Ishikawa (cell line): ENCODE results near the gene TUBA3C.

Experiments used
- CEBPB ChIP-seq: IDR thresholded peaks from 2 replicates; pipeline ENCODE4 v1.6.1; 2012
- CREB1 ChIP-seq: IDR thresholded peaks from 2 replicates; pipeline ENCODE4 v1.6.1; 2012; ENCODE audit warnings: low read depth
- EGR1 ChIP-seq: IDR thresholded peaks from 2 replicates; pipeline ENCODE4 v1.6.1; 2012
- EP300 ChIP-seq: IDR thresholded peaks from 2 replicates; pipeline ENCODE4 v1.6.1; 2012; ENCODE audit warnings: borderline replicate concordance
- FOXM1 ChIP-seq: IDR thresholded peaks from 2 replicates; pipeline ENCODE4 v1.6.1; 2012; ENCODE audit warnings: low read depth, borderline replicate concordance
- MAX ChIP-seq: IDR thresholded peaks from 2 replicates; pipeline ENCODE4 v1.6.1; 2012
- NFIC ChIP-seq: IDR thresholded peaks from 2 replicates; pipeline ENCODE4 v1.6.1; 2012
- RAD21 ChIP-seq: IDR thresholded peaks from 2 replicates; pipeline ENCODE4 v1.6.1; 2012; ENCODE audit warnings: low read depth
- REST ChIP-seq: IDR thresholded peaks from 2 replicates; pipeline ENCODE4 v1.6.1; 2012; ENCODE audit warnings: low read depth, mild to moderate bottlenecking
- TAF1 ChIP-seq: IDR thresholded peaks from 2 replicates; pipeline ENCODE4 v1.6.1; 2012; ENCODE audit warnings: low read depth, mild to moderate bottlenecking
- TCF12 ChIP-seq: IDR thresholded peaks from 2 replicates; pipeline ENCODE4 v1.6.1; 2012; ENCODE audit warnings: low read depth
- TEAD4 ChIP-seq: IDR thresholded peaks from 2 replicates; pipeline ENCODE4 v1.6.1; 2012
- USF1 ChIP-seq: IDR thresholded peaks from 2 replicates; pipeline ENCODE4 v1.6.1; 2012
- YY1 ChIP-seq: IDR thresholded peaks from 2 replicates; pipeline ENCODE4 v1.6.1; 2012; ENCODE audit warnings: low read depth
- ZBTB7A ChIP-seq: IDR thresholded peaks from 2 replicates; pipeline ENCODE4 v1.6.1; 2012; ENCODE audit warnings: low read depth

The TUBA3C gene

GRCh38 chr13:19172647-19173030, 9.0 kb downstream of the TUBA3C start:
- TF ChIP-seq REST, result no peak
- no peak for TF ChIP-seq TAF1
- TF ChIP-seq CREB1, result no peak
- no peak for TF ChIP-seq YY1
- no peak for TF ChIP-seq CEBPB
- TF ChIP-seq EP300, result no peak
- TF ChIP-seq FOXM1, result no peak
- no peak for TF ChIP-seq EGR1
- no peak for TF ChIP-seq RAD21
- no peak for TF ChIP-seq MAX
- no peak for TF ChIP-seq TCF12
- TF ChIP-seq NFIC, result no peak
- no peak for TF ChIP-seq USF1
- TF ChIP-seq TEAD4, result no peak
- no peak for TF ChIP-seq ZBTB7A

DNA sequence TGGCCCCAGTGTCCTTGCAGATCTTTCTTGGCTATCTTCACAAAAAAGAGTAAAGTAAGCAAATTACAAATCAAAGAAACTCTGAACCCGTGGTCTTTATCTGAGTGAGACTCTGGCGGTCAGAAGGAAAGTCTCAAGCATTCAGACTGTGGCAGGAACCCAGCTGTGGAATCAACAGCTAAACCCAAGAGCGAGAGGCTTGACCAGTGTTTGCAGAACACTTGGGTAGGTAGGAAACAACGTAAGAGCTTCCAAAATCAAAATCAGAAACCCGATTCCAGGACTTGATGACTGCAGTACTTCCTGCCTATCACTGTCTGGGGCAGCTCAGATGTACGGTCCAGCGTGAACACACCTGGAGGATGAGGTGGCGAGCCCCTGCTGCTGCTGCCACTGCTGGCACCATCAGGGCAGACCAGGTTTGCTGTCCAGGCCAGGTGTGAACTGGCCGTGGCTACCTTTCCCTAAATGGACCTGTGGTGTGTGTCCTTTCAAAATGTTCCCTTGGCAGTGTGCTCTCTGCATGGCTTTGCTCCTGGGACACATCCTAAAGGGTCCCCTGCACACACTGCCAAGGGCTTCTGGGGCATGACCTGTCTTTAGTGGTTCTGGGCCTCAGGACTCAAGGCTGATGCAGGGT, 9.5 kb downstream of the TUBA3C start:
- TF ChIP-seq TCF12 (no peak), MAX (no peak), FOXM1 (no peak)

- TF ChIP-seq TAF1, result no peak
- TF ChIP-seq CEBPB, result no peak
- TF ChIP-seq REST, result no peak
- TF ChIP-seq RAD21, result no peak
- TF ChIP-seq EGR1, result no peak
Measured at GRCh38 chr13:19171563-19171962, 10.1 kb downstream of the TUBA3C start.

DNA sequence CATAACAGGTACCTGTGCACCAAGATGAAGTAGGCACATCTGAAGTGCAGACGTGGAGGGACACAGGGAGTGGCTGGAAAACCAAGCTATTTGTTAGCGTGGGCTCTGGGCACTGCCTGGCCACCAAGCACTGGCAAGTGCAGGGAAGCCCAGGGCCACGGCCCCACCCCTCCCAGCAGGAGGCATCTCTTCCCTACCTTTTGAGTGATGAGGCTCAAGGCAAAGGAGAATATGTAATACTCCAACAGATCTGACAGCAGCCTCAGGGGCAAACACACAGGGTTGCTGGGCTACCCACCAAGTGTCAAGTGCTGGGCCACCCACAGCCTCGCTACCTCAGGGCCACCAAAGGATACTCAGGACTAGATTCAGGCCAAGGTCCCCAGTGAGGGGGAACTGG, 11.6 kb downstream of the TUBA3C start:
- TF ChIP-seq MAX, result no peak
- TF ChIP-seq TAF1, result no peak
- no peak for TF ChIP-seq CEBPB
- TF ChIP-seq ZBTB7A, result no peak
- no peak for TF ChIP-seq YY1
- no peak for TF ChIP-seq EP300
- no peak for TF ChIP-seq TCF12
- TF ChIP-seq REST, result no peak
- no peak for TF ChIP-seq NFIC
- no peak for TF ChIP-seq USF1
- TF ChIP-seq FOXM1, result no peak
- no peak for TF ChIP-seq EGR1
- TF ChIP-seq RAD21, result no peak
- no peak for TF ChIP-seq TEAD4
- TF ChIP-seq CREB1, result no peak

DNA sequence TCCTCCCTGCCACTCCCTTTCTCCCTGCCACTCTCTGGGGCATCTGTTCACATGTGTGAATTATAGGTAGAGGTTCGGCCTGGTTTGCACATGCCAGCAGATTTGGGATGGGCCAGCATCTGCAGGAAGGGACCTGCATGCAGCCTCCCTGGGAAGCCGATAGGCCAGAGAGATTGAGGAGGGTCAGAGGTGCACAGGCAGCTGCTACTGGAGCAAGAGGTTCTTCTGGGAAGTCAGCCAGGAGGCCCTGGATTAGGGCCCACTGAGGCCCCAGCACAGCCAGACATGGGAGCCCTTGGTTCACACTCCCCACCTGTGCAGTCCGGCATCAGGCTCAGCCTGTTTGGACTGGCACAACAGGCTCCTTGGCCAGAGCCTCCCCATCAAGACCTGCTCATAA, 12.1 kb downstream of the TUBA3C start:
- no peak for TF ChIP-seq USF1
- TF ChIP-seq NFIC, result no peak
- no peak for TF ChIP-seq TAF1
- TF ChIP-seq YY1, result no peak
- TF ChIP-seq REST, result no peak
- no peak for TF ChIP-seq EGR1
- TF ChIP-seq FOXM1, result no peak
- TF ChIP-seq ZBTB7A, result no peak
- no peak for TF ChIP-seq RAD21
- TF ChIP-seq CREB1, result no peak
- TF ChIP-seq EP300, result no peak
- TF ChIP-seq CEBPB, result no peak
- no peak for TF ChIP-seq TCF12
- no peak for TF ChIP-seq MAX
- TF ChIP-seq TEAD4, result no peak
